T-helper 1 cell treated with Interleukin-12 subunit alpha and Interleukin-12 subunit beta and Interleukin-4 antibody, amounts not matched to agents 30 μg/mL and 1 μg/mL, for 36 hours (primary cell): ENCODE results near the gene ACBD4.

ENCODE experiments used
- H3K27ac Mint-ChIP-seq: one replicate; pipeline ENCODE4 v1.8.0; 2021; ENCODE audit warnings: mild to moderate bottlenecking, mixed read lengths
- H3K27me3 Mint-ChIP-seq: one replicate; pipeline ENCODE4 v1.8.0; 2021; ENCODE audit warnings: low read depth, mixed read lengths
- H3K36me3 Mint-ChIP-seq: one replicate; pipeline ENCODE4 v1.8.0; 2021; ENCODE audit warnings: low read depth, mixed read lengths
- H3K4me1 Mint-ChIP-seq: one replicate; pipeline ENCODE4 v1.8.0; 2021; ENCODE audit warnings: low read depth, mixed read lengths
- H3K4me3 Mint-ChIP-seq: one replicate; pipeline ENCODE4 v1.8.0; 2021; ENCODE audit warnings: mild to moderate bottlenecking, moderate library complexity, mixed read lengths
- H3K9me3 Mint-ChIP-seq: one replicate; pipeline ENCODE4 v1.8.0; 2021; ENCODE audit warnings: mixed read lengths

The ACBD4 gene

GRCh38 chr17:45110676-45111611 lies 24.5 kb upstream of the ACBD4 start:
- Mint-ChIP-seq H3K4me1 (no peaks in the 10 kb centered on the region), H3K36me3 (peaks cover 6% of the 10 kb centered on the region), H3K27me3 (no peaks in the 10 kb centered on the region), H3K4me3 (no peak overlapping the region), H3K9me3 (no peaks in the 10 kb centered on the region), H3K27ac (no peak overlapping the region)

- H3K27ac Mint-ChIP-seq, result no peak overlapping the region
- H3K4me3 Mint-ChIP-seq, result no peak overlapping the region
- H3K36me3 Mint-ChIP-seq, result peaks cover 6% of the 10 kb centered on the region
- no peaks in the 10 kb centered on the region for H3K9me3 Mint-ChIP-seq
- no peaks in the 10 kb centered on the region for H3K27me3 Mint-ChIP-seq
- H3K4me1 Mint-ChIP-seq, result no peaks in the 10 kb centered on the region
Observed at GRCh38 chr17:45111850-45112249, 23.6 kb upstream of the ACBD4 start.

- peaks cover 4% of the 10 kb centered on the region for H3K36me3 Mint-ChIP-seq
- no peaks in the 10 kb centered on the region for H3K4me1 Mint-ChIP-seq
- H3K9me3 Mint-ChIP-seq, result no peaks in the 10 kb centered on the region
- no peak overlapping the region for H3K4me3 Mint-ChIP-seq
- no peak overlapping the region for H3K27ac Mint-ChIP-seq
- H3K27me3 Mint-ChIP-seq, result no peaks in the 10 kb centered on the region
Observed at GRCh38 chr17:45112559-45113423, 22.7 kb upstream of the ACBD4 start.

GRCh38 chr17:45113424-45113754 lies 22.1 kb upstream of the ACBD4 start:
- no peaks in the 10 kb centered on the region for H3K27me3 Mint-ChIP-seq
- no peak overlapping the region for H3K27ac Mint-ChIP-seq
- peaks cover under 1% of the 10 kb centered on the region for H3K36me3 Mint-ChIP-seq
- H3K4me1 Mint-ChIP-seq, result no peaks in the 10 kb centered on the region
- no peaks in the 10 kb centered on the region for H3K9me3 Mint-ChIP-seq
- no peak overlapping the region for H3K4me3 Mint-ChIP-seq

- Mint-ChIP-seq H3K4me1 (no peaks in the 10 kb centered on the region), H3K27ac (no peak overlapping the region), H3K4me3 (no peak overlapping the region), H3K27me3 (no peaks in the 10 kb centered on the region), H3K9me3 (no peaks in the 10 kb centered on the region), H3K36me3 (no peaks in the 10 kb centered on the region)
Observed at GRCh38 chr17:45114117-45114932, 21.2 kb upstream of the ACBD4 start.

- Mint-ChIP-seq H3K4me3 (no peak overlapping the region), H3K4me1 (no peaks in the 10 kb centered on the region), H3K9me3 (no peaks in the 10 kb centered on the region), H3K27me3 (no peaks in the 10 kb centered on the region), H3K36me3 (no peaks in the 10 kb centered on the region), H3K27ac (no peak overlapping the region)
Observed at GRCh38 chr17:45115015-45115625, 20.4 kb upstream of the ACBD4 start.

- no peaks in the 10 kb centered on the region for H3K36me3 Mint-ChIP-seq
- no peaks in the 10 kb centered on the region for H3K4me1 Mint-ChIP-seq
- H3K27ac Mint-ChIP-seq, result no peak overlapping the region
- H3K9me3 Mint-ChIP-seq, result no peaks in the 10 kb centered on the region
- no peaks in the 10 kb centered on the region for H3K27me3 Mint-ChIP-seq
- no peak overlapping the region for H3K4me3 Mint-ChIP-seq
Observed at GRCh38 chr17:45115871-45116270, 19.6 kb upstream of the ACBD4 start.

GRCh38 chr17:45116434-45117016 lies 19.0 kb upstream of the ACBD4 start:
- H3K27me3 Mint-ChIP-seq, result peaks cover 3% of the 10 kb centered on the region
- H3K4me3 Mint-ChIP-seq, result no peak overlapping the region
- peak overlapping the region; percentile 14 for H3K27ac Mint-ChIP-seq
- H3K36me3 Mint-ChIP-seq, result no peaks in the 10 kb centered on the region
- H3K4me1 Mint-ChIP-seq, result no peaks in the 10 kb centered on the region
- no peaks in the 10 kb centered on the region for H3K9me3 Mint-ChIP-seq

GRCh38 chr17:45117334-45117733 lies 18.2 kb upstream of the ACBD4 start:
- Mint-ChIP-seq H3K27me3 (peaks cover 8% of the 10 kb centered on the region), H3K4me3 (no peak overlapping the region), H3K4me1 (no peaks in the 10 kb centered on the region), H3K36me3 (no peaks in the 10 kb centered on the region), H3K9me3 (no peaks in the 10 kb centered on the region), H3K27ac (no peak overlapping the region)

- H3K9me3 Mint-ChIP-seq, result no peaks in the 10 kb centered on the region
- H3K4me1 Mint-ChIP-seq, result no peaks in the 10 kb centered on the region
- H3K27me3 Mint-ChIP-seq, result peaks cover 8% of the 10 kb centered on the region
- no peak overlapping the region for H3K4me3 Mint-ChIP-seq
- H3K27ac Mint-ChIP-seq, result no peak overlapping the region
- no peaks in the 10 kb centered on the region for H3K36me3 Mint-ChIP-seq
Observed at GRCh38 chr17:45117848-45118646, 17.4 kb upstream of the ACBD4 start.

- Mint-ChIP-seq H3K9me3 (no peaks in the 10 kb centered on the region), H3K36me3 (no peaks in the 10 kb centered on the region), H3K27ac (no peak overlapping the region), H3K4me1 (no peaks in the 10 kb centered on the region), H3K4me3 (no peak overlapping the region), H3K27me3 (peaks cover 8% of the 10 kb centered on the region)
Observed at GRCh38 chr17:45118691-45119090, 16.8 kb upstream of the ACBD4 start.

GRCh38 chr17:45119964-45120363 lies 15.5 kb upstream of the ACBD4 start:
- H3K4me3 Mint-ChIP-seq, result no peak overlapping the region
- no peaks in the 10 kb centered on the region for H3K4me1 Mint-ChIP-seq
- peaks cover 8% of the 10 kb centered on the region for H3K27me3 Mint-ChIP-seq
- no peaks in the 10 kb centered on the region for H3K9me3 Mint-ChIP-seq
- H3K36me3 Mint-ChIP-seq, result no peaks in the 10 kb centered on the region
- no peak overlapping the region for H3K27ac Mint-ChIP-seq

- Mint-ChIP-seq H3K27me3 (peaks cover 8% of the 10 kb centered on the region), H3K4me1 (no peaks in the 10 kb centered on the region), H3K27ac (no peak overlapping the region), H3K9me3 (no peaks in the 10 kb centered on the region), H3K36me3 (no peaks in the 10 kb centered on the region), H3K4me3 (no peak overlapping the region)
Observed at GRCh38 chr17:45120558-45120957, 14.9 kb upstream of the ACBD4 start.
